NCI-H460 (cell line): ENCODE results near the gene RACK1. TPM values are rescaled to one million over a fixed set of nuclear protein-coding genes. Genes with fewer than 3 reads are reported as not detected.

Experiments
- DNase-seq: peaks from one replicate; pipeline ENCODE4 v3.0.0-alpha.2; 2016; ENCODE audit warnings: low read depth; ENCODE audit errors: extremely low read depth
- total RNA-seq: library from RNA; depleted of rRNA; stranded (reverse); fragments of >200 nt; shearing (Covaris generic); gene quantifications from 2 replicates; pipeline ENCODE4 v1.2.3, GENCODE V29; 2014

Gene RACK1
- total RNA-seq, 1 experiment from 2014 or later: 6,972 TPM

DNA sequence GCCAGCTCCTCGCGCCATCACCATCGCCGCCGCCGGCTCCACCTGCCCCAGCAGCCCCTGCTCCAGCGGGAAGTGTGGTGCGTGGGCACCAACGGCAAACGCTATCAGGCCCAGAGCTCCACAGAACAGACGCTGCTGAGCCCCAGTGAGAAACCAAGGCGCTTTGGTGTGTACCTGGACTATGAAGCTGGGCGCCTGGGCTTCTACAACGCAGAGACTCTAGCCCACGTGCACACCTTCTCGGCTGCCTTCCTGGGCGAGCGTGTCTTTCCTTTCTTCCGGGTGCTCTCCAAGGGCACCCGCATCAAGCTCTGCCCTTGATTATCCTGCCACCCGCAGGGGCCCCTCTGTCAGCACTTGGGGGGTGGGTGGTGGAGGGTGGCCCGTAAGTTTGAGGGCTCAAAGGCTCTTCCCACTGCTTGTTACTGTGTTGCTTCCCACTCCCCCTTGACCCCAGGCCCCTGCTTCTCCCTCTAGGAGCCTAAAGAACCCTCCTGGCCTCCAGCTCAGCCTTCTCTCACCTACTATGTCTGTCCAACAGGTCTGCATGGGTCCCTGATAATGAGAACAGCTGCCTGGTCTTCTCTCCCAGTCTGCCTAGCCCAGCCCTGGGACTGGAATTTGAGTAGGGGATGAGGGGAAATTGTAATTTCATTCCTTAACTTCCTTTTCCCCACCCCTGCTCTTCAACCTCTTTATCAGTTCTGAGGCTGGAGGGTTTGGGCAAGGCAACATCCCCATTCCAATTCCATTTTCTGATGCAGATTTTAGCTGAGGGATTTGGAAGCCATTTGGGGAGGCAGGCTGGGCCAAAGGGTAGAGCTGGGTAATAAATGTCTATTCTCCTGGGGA lies 9.0 kb downstream of the RACK1 start:
- no peak for DNase-seq

GRCh38 chr5:181233801-181234454 lies 9.8 kb downstream of the RACK1 start:
- no peak for DNase-seq

DNA sequence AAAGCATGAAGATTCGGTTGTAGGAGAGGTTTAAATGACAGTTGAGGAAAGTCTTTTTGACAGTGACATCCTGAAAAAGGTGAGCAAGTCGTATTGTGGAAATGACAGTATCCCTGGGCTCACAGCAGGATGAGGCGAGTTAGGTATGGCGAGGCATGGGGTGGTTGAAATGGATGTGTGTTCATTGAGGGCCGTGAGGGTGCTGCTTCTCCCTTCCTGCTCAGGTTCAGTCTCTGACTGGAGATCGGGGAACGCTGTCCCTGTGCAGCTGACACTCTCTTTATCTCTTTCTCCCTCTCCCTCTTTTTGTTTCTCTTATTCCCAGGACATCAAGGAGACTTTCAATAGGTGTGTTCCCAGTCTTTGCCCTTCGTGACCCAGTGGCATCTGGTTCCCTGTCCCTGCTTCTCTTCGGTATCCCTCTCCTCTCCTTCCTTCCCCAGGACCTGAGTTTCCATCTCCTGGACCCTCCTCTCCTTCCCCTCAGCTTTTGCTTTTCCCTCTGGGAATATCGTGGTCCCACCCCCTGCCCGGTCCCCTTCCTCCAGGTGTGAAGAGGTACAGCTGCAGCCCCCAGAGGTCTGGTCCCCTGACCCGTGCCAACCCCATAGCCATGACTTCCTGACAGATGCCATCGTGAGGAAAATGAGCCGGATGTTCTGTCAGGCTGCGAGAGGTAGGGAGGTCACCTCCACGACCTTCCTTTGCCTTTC lies 10.5 kb downstream of the RACK1 start:
- DNase-seq: no peak

GRCh38 chr5:181232593-181232992 lies 11.1 kb downstream of the RACK1 start:
- DNase-seq: no peak

DNA sequence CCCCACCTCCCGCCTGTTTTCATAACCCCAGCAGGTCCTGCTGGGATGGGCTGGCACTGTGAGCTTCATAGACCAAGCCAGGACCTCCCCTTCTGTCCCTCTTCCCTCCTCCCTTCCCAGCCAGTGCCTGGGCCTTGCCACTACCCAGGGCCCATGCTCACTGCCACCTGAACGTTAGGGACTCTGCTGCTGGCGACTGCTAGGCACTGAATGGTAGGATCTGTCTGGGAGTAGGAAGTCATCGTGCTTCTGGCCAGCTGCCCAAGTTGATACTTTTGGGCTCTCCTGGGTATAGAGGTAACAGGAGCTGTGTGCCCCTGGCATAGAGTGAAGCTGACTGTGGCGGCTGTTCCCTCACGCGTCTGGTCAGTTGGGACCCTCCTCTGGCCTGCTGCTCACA lies 12.3 kb downstream of the RACK1 start:
- no peak for DNase-seq

- no peak for DNase-seq
Observed at GRCh38 chr5:181230551-181230950, 13.2 kb downstream of the RACK1 start.

DNA sequence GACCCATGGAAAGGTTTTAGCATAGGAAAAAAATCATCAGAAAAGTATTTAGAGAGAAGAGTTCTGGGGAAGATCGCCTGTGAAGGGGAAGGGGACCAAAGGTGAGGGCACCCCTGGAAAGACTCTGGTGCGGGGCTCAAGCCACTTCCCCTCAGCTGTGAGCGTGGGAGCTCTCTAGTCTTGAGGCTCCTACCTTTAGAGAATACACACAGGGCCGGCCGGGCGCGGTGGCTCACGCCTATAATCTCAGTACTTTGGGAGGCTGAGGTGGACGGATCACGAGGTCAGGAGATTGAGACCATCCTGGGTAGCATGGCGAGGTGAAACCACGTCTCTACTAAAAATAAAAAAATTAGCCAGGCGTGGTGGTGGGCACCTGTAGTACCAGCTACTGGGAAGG lies 13.7 kb downstream of the RACK1 start:
- DNase-seq: no peak

- DNase-seq: no peak
Observed at GRCh38 chr5:181224390-181225229, 19.1 kb downstream of the RACK1 start.

DNA sequence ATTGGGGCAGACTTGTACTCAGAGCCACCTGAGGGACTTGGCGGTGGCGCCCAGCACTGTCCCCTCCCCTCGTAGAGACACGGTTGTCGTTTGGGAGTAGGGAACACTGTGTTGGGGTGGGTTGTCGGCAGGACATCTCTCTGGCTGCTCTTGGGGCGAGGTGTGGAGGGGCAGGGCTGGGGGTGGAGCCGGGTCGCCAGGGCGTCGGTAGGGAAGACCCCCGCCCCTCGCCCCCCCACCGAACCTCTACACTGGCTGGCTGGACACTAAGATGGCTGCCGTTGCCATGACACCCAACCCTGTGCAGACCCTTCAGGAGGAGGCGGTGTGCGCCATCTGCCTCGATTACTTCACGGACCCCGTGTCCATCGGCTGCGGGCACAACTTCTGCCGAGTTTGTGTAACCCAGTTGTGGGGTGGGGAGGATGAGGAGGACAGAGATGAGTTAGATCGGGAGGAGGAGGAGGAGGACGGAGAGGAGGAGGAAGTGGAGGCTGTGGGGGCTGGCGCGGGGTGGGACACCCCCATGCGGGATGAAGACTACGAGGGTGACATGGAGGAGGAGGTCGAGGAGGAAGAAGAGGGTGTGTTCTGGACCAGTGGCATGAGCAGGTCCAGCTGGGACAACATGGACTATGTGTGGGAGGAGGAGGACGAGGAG lies 19.8 kb downstream of the RACK1 start:
- no peak for DNase-seq

DNA sequence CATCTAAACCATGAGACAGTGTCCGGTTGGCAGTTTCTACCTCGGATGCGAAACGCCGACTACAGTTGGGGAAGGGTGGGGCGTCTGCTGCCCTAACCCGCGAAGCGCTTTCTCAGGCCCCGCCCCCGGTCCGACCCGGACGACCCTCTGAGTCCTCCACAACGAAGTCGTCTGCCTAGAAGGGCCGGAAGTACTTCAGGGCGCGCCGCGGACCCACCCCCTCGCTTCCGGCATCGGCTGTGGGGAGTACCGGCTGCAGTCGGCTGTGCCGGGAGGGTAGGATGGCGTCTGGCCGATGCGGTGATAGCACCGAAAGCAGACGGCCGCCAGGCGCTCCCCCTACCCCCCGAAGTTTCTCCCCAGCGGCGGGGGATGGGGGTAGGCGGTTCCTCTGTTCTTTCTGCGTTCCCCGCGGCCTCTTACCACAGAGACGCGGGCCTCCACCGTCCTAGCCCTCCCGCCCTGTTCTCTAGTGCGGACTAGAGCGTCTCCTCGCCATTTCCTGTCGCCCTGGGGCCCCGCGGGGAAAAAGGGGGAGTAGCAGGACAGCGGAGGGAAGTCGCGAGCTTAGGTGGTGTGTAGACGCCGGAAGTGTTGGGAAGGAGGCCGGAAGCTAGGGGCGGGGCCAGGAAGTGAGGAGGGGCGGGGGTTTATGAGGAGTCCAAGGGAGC lies 20.5 kb downstream of the RACK1 start, which contains the start of gene TRIM41:
TRIM41 (plus strand) TSS at position 224 of the 671 bp plus-strand sequence. CDS start 719 bp downstream, outside the sequence.
- DNase-seq: peak; percentile 97

DNA sequence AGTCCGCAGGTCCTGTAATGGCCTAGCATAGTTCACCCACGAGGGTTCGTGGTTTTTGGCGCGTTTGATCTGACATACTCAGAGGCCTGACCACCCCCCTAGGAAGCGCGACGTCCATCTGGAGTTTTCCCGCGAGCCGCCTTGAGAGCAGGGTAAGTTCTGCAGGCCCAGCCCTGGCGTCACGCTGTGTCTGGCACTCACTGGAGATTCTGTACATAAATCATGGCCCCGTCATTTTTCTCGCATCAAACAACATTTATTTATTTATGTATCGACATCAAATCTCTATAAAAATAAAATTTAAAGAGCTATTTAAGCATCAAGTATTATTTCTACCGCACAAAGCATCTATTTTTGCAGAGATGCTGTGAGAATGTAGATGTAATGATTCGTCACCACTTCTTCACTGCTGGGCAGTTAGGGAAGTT lies 21.1 kb downstream of the RACK1 start:
- DNase-seq: no peak

- peak; percentile 96 for DNase-seq
Observed at GRCh38 chr5:181221792-181222629, 21.7 kb downstream of the RACK1 start.

GRCh38 chr5:181221105-181221791 lies 22.5 kb downstream of the RACK1 start:
- DNase-seq: no peak

DNA sequence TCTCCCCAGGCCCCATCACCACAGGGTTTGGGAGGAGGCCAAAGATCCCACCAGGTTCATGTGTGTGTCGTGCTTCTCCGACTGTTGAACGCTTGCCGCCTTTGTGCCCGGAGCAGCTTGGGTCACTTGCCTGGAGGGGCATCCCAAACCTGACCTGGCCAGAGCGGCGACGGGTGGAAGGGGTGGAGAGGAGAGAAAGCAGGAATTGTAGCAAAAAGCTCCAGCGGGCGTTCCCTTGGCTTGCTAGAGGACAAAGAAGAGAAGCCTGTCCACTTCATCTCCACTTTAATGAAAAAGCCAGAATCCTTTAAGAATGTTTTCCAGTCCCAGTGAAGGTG lies 23.6 kb downstream of the RACK1 start:
- DNase-seq: no peak

GRCh38 chr5:181219262-181220177 lies 24.2 kb downstream of the RACK1 start:
- DNase-seq: no peak

DNA sequence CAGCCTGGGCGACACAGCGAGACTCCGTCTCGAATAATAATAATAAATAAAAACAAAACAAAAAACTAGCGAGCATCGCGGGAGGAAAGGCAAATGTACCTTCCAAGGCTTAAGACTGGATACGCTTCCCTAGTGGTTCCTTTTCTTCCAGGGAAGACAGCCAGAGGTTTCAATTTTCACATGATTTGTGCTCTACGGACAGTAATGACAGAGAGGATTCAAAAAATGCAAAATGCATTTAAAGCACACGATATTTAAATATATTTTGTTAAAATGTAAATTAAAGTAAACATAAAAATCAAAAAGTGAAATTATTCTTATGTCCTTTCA lies 24.9 kb downstream of the RACK1 start:
- DNase-seq: no peak

DNA sequence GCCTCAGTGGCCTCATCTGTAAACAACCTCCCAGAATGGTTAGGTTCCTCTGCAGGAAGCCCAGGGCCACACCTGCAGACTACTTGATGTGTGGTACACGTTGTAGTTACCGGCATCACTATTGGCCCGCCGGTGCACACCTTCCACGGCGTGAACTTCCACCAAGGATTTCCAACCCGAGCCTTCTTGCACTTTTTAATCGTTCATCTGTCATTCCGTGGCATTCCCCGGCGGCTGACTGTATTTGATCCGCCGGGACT lies 26.0 kb downstream of the RACK1 start:
- no peak for DNase-seq
